H7 (cell line): ENCODE measurements around the gene SP4. TPM values are rescaled to one million over a fixed set of nuclear protein-coding genes. Genes with fewer than 3 reads are reported as not detected.
A peak's percentile ranks its signal among the peaks of the same experiment; 100 is the strongest.

Experiments
- DNase-seq: peaks from one replicate; pipeline ENCODE4 v3.0.0; 2012
- H3K27me3 ChIP-seq: 2 replicates; pipeline ENCODE4 v1.6.0; 2011; ENCODE audit warnings: mild to moderate bottlenecking, low read length; ENCODE audit not compliant: control insufficient read depth, insufficient read depth
- H3K36me3 ChIP-seq: replicated peaks from 2 replicates; pipeline ENCODE4 v1.5.1; 2011; ENCODE audit warnings: low read length; ENCODE audit not compliant: control insufficient read depth, insufficient read depth
- H3K4me3 ChIP-seq: 2 replicates; pipeline ENCODE4 v1.5.1; 2011; ENCODE audit warnings: low read depth, mild to moderate bottlenecking, control low read depth, low read length, moderate library complexity; ENCODE audit not compliant: insufficient read depth
- total RNA-seq: library from RNA; depleted of rRNA; stranded (reverse); fragments of >200 nt; shearing (Covaris generic); gene quantifications from 2 replicates; pipeline ENCODE4 v1.2.3, GENCODE V29; 2014

Gene SP4
- total RNA-seq, 1 experiment from 2014 or later = 21.2 TPM

- peak; percentile 16 for DNase-seq
- H3K4me3 ChIP-seq = peak overlapping the region; percentile 36
- no peaks in the 10 kb centered on the region for H3K27me3 ChIP-seq
- peaks cover 7% of the 10 kb centered on the region for H3K36me3 ChIP-seq
Measured at GRCh38 chr7:21426286-21427181, 1.3 kb upstream of the SP4 start.

- H3K27me3 ChIP-seq = no peaks in the 10 kb centered on the region
- peaks cover 7% of the 10 kb centered on the region for H3K36me3 ChIP-seq
- peak; percentile 96 for DNase-seq
- H3K4me3 ChIP-seq = peak overlapping the region; percentile 83
Measured at GRCh38 chr7:21427182-21427870, 557 bp upstream of the SP4 start.

GRCh38 chr7:21428659-21428941 is 717 bp downstream of the SP4 start:
- no peak for DNase-seq
- no peaks in the 10 kb centered on the region for H3K27me3 ChIP-seq
- H3K4me3 ChIP-seq = peak overlapping the region; percentile 58
- peaks cover 7% of the 10 kb centered on the region for H3K36me3 ChIP-seq

GRCh38 chr7:21429021-21429420 is 1.1 kb downstream of the SP4 start:
- H3K4me3 ChIP-seq = peak overlapping the region; percentile 58
- DNase-seq = no peak
- H3K36me3 ChIP-seq = peaks cover 7% of the 10 kb centered on the region
- no peaks in the 10 kb centered on the region for H3K27me3 ChIP-seq

- no peak overlapping the region for H3K4me3 ChIP-seq
- H3K36me3 ChIP-seq = peaks cover 7% of the 10 kb centered on the region
- H3K27me3 ChIP-seq = no peaks in the 10 kb centered on the region
- DNase-seq = no peak
Measured at GRCh38 chr7:21429786-21430574, 2.1 kb downstream of the SP4 start.

GRCh38 chr7:21430575-21430954 is 2.7 kb downstream of the SP4 start:
- H3K27me3 ChIP-seq = no peaks in the 10 kb centered on the region
- H3K36me3 ChIP-seq = peaks cover 7% of the 10 kb centered on the region
- DNase-seq = no peak
- no peak overlapping the region for H3K4me3 ChIP-seq

GRCh38 chr7:21443149-21443841 is 15.4 kb downstream of the SP4 start:
- H3K27me3 ChIP-seq = no peaks in the 10 kb centered on the region
- H3K36me3 ChIP-seq = no peaks in the 10 kb centered on the region
- DNase-seq = no peak
- H3K4me3 ChIP-seq = no peak overlapping the region

GRCh38 chr7:21448974-21449373 is 21.1 kb downstream of the SP4 start:
- no peak for DNase-seq
- Histone ChIP-seq H3K4me3 (no peak overlapping the region), H3K36me3 (no peaks in the 10 kb centered on the region; the same call in 1 of the 2 replicates), H3K27me3 (no peaks in the 10 kb centered on the region)

GRCh38 chr7:21450076-21450475 is 22.2 kb downstream of the SP4 start:
- Histone ChIP-seq H3K4me3 (no peak overlapping the region), H3K36me3 (peaks cover 3% of the 10 kb centered on the region), H3K27me3 (no peaks in the 10 kb centered on the region)
- no peak for DNase-seq

- Histone ChIP-seq H3K4me3 (no peak overlapping the region), H3K36me3 (peaks cover 7% of the 10 kb centered on the region), H3K27me3 (no peaks in the 10 kb centered on the region)
- no peak for DNase-seq
Measured at GRCh38 chr7:21450941-21451340, 23.1 kb downstream of the SP4 start.

GRCh38 chr7:21454182-21454581 is 26.3 kb downstream of the SP4 start:
- Histone ChIP-seq H3K27me3 (no peaks in the 10 kb centered on the region), H3K36me3 (peaks cover 7% of the 10 kb centered on the region), H3K4me3 (no peak overlapping the region)
- no peak for DNase-seq

- no peak overlapping the region for H3K4me3 ChIP-seq
- H3K27me3 ChIP-seq = no peaks in the 10 kb centered on the region
- peaks cover 7% of the 10 kb centered on the region for H3K36me3 ChIP-seq
- no peak for DNase-seq
Measured at GRCh38 chr7:21454906-21455305, 27.0 kb downstream of the SP4 start.

GRCh38 chr7:21461282-21461681 is 33.4 kb downstream of the SP4 start:
- peaks cover 3% of the 10 kb centered on the region for H3K36me3 ChIP-seq
- DNase-seq = no peak
- no peaks in the 10 kb centered on the region for H3K27me3 ChIP-seq
- no peak overlapping the region for H3K4me3 ChIP-seq

GRCh38 chr7:21462081-21462480 is 34.2 kb downstream of the SP4 start:
- H3K27me3 ChIP-seq = no peaks in the 10 kb centered on the region
- no peak overlapping the region for H3K4me3 ChIP-seq
- no peak for DNase-seq
- H3K36me3 ChIP-seq = peaks cover 3% of the 10 kb centered on the region
